SK-N-SH treated with all-trans-retinoic acid at 6 μM for 48 hours (cell line): ENCODE results near the gene FARP1.

ENCODE experiments used
- ARNTL ChIP-seq: fragments of 450-650 bp; formaldehyde crosslinking; IDR thresholded peaks from 2 replicates; pipeline ENCODE4 v1.5.0; 2020; ENCODE audit warnings: low read depth, mild to moderate bottlenecking, moderate library complexity, borderline replicate concordance
- CREB5 ChIP-seq: fragments of 250-450 bp; sonication (Bioruptor Pico); IDR thresholded peaks from 2 replicates; pipeline ENCODE4 v1.5.1; 2020; ENCODE audit warnings: low read depth, mild to moderate bottlenecking, moderate library complexity
- CSDC2 ChIP-seq: fragments of 250-450 bp; sonication (Bioruptor Pico); IDR thresholded peaks from 2 replicates; pipeline ENCODE4 v1.5.0; 2020; ENCODE audit warnings: mild to moderate bottlenecking, moderate library complexity
- PATZ1 ChIP-seq: fragments of 250-450 bp; sonication (Bioruptor Pico); IDR thresholded peaks from 2 replicates; pipeline ENCODE4 v1.8.0; 2020; ENCODE audit warnings: mild to moderate bottlenecking, moderate library complexity, borderline replicate concordance
- POU6F1 ChIP-seq: fragments of 250-450 bp; sonication (Bioruptor Pico); IDR thresholded peaks from 2 replicates; pipeline ENCODE4 v1.8.0; 2021; ENCODE audit warnings: low read depth, mild to moderate bottlenecking, moderate library complexity, borderline replicate concordance
- PPARA ChIP-seq: fragments of 250-450 bp; sonication (Bioruptor Pico); IDR thresholded peaks from 2 replicates; pipeline ENCODE4 v1.5.0; 2020; ENCODE audit warnings: mild to moderate bottlenecking, borderline replicate concordance
- RARB ChIP-seq: fragments of 250-450 bp; sonication (Bioruptor Pico); IDR thresholded peaks from 2 replicates; pipeline ENCODE4 v1.8.0; 2021; ENCODE audit warnings: mild to moderate bottlenecking, moderate library complexity
- SNAI2 ChIP-seq: fragments of 250-450 bp; sonication (Bioruptor Pico); IDR thresholded peaks from 2 replicates; pipeline ENCODE4 v1.5.0; 2020; ENCODE audit warnings: mild to moderate bottlenecking, moderate library complexity
- TOX ChIP-seq: fragments of 250-450 bp; sonication (Bioruptor Pico); IDR thresholded peaks from 2 replicates; pipeline ENCODE4 v1.8.0; 2021; ENCODE audit warnings: mild to moderate bottlenecking, moderate library complexity, borderline replicate concordance
- ZFP3 ChIP-seq: fragments of 250-450 bp; sonication (Bioruptor Pico); IDR thresholded peaks from 2 replicates; pipeline ENCODE4 v1.5.0; 2020; ENCODE audit warnings: mild to moderate bottlenecking, moderate library complexity
- ZFP30 ChIP-seq: fragments of 450-650 bp; formaldehyde crosslinking; IDR thresholded peaks from 2 replicates; pipeline ENCODE4 v1.5.0; 2022; ENCODE audit warnings: mild to moderate bottlenecking, moderate library complexity
- ZNF565 ChIP-seq: fragments of 450-650 bp; formaldehyde crosslinking; conservative IDR thresholded peaks from 2 replicates; pipeline ENCODE4 v1.5.0; 2020; ENCODE audit warnings: low read depth, mild to moderate bottlenecking, moderate library complexity
- ZNF70 ChIP-seq: fragments of 450-650 bp; formaldehyde crosslinking; IDR thresholded peaks from 2 replicates; pipeline ENCODE4 v1.5.0; 2020; ENCODE audit warnings: mild to moderate bottlenecking, moderate library complexity
- ZNF8 ChIP-seq: fragments of 450-650 bp; formaldehyde crosslinking; IDR thresholded peaks from 2 replicates; pipeline ENCODE4 v1.5.0; 2020; ENCODE audit warnings: mild to moderate bottlenecking, moderate library complexity

GRCh38 chr13:98413796-98414195 is 270.9 kb downstream of the FARP1 start:
- TF ChIP-seq POU6F1 (CRISPR knock-in tag) (no peak), PATZ1 (no peak), PPARA (CRISPR knock-in tag) (no peak), CREB5 (CRISPR knock-in tag) (no peak), ZFP3 (CRISPR knock-in tag) (no peak), TOX (CRISPR knock-in tag) (no peak), RARB (CRISPR knock-in tag) (no peak), ARNTL (CRISPR knock-in tag) (no peak), CSDC2 (CRISPR knock-in tag) (no peak), ZNF8 (CRISPR knock-in tag) (no peak), ZNF565 (CRISPR knock-in tag) (no peak), ZFP30 (no peak), ZNF70 (no peak), SNAI2 (CRISPR knock-in tag) (no peak)
